H1 (cell line): ENCODE data around the gene ARHGAP18. TPM values are rescaled to one million over a fixed set of nuclear protein-coding genes. Genes with fewer than 3 reads are reported as not detected.

ENCODE experiments used
- CHD7 ChIP-seq: fragments of 300-600 bp; sonication (generic); IDR thresholded peaks from 2 replicates; pipeline ENCODE4 v1.7.1; 2012; ENCODE audit warnings: low read length, moderate library complexity, mild to moderate bottlenecking, inconsistent platforms; ENCODE audit not compliant: insufficient replicate concordance
- HDAC2 ChIP-seq, 2 experiments: fragments of 300-600 bp in 1 of 2; sonication (generic) in 1 of 2; IDR thresholded peaks; 2 replicates each; pipeline ENCODE4 v1.6.1; 2011 to 2012; ENCODE audit warnings: low read depth in 2 of 2, low read length in 2 of 2, mild to moderate bottlenecking in 2 of 2, moderate library complexity in 2 of 2, borderline replicate concordance in 1 of 2, inconsistent platforms in 1 of 2
- KDM5A ChIP-seq: fragments of 200-600 bp; IDR thresholded peaks from 2 replicates; pipeline ENCODE4 v1.7.1; 2012; ENCODE audit warnings: mild to moderate bottlenecking, low read length, inconsistent platforms, mixed read lengths
- RNF2 ChIP-seq: fragments of 200-900, 300-1000 bp; sonication (generic); IDR thresholded peaks from 2 replicates; pipeline ENCODE4 v1.7.1; 2016; ENCODE audit warnings: borderline replicate concordance, low read depth, mild to moderate bottlenecking, antibody characterized with exemption, low read length; ENCODE audit not compliant: poor library complexity, severe bottlenecking; ENCODE audit errors: missing control alignments
- RXRA ChIP-seq: IDR thresholded peaks from 2 replicates; pipeline ENCODE4 v1.6.1; 2011; ENCODE audit warnings: low read depth, mild to moderate bottlenecking, low read length, moderate library complexity; ENCODE audit not compliant: insufficient read depth
- SP4 ChIP-seq: IDR thresholded peaks from 2 replicates; pipeline ENCODE4 v1.6.1; 2012; ENCODE audit warnings: low read length, inconsistent platforms
- ZNF274 ChIP-seq: IDR thresholded peaks from 2 replicates; pipeline ENCODE4 v1.7.0; 2012; ENCODE audit warnings: low read length, borderline replicate concordance; ENCODE audit errors: extremely low read depth
- polyA plus RNA-seq, 7 experiments: library from polyadenylated mRNA; depleted of rRNA in 3 of 7; stranded (reverse) in 5 of 7; unstranded in 2 of 7; fragments of >200 nt in 5 of 7; fragments of 200-250 nt in 2 of 7; gene quantifications; 1 replicate in 5 of 7; 2 replicates in 1 of 7; 4 replicates in 1 of 7; pipeline versions ENCODE4 v1.2.1 to v1.2.3, GENCODE V29; 2011 to 2013; ENCODE audit warnings: missing spikeins in 2 of 7, mixed read lengths in 2 of 7
- total RNA-seq: library from RNA; stranded (reverse); fragmentation: NEBNext Ultra II Directional; extraction: Animal tissue kit (Norgen Biotek cat#: 25700); gene quantifications from 2 replicates; pipeline ENCODE4 v1.2.1, GENCODE V29; 2021

The ARHGAP18 gene
- total and polyA plus RNA-seq, 2 of the 8 experiments (the other 6 are each of a cell fraction or from before 2014, with no cell fraction given): 0.83 to 4.5 TPM

- no peak for TF ChIP-seq CHD7
- TF ChIP-seq RNF2: no peak
- TF ChIP-seq ZNF274: no peak
- no peak for TF ChIP-seq SP4
- TF ChIP-seq KDM5A: no peak
- no peak for TF ChIP-seq RXRA
- TF ChIP-seq HDAC2 (IDR thresholded peaks at IDR 0.05; ENCODE audit: borderline replicate concordance in 1 of 2, low read depth in 2 of 2, low read length in 2 of 2): no peak
Measured at GRCh38 chr6:129732542-129732941, 22.6 kb upstream of the ARHGAP18 start (continued).
